Endothelial cell of umbilical vein (primary cell): ENCODE measurements around the gene HTRA1. TPM values are rescaled to one million over a fixed set of nuclear protein-coding genes. Genes with fewer than 3 reads are reported as not detected.

ENCODE experiments used
- BruUV-seq: library from RNA; stranded (reverse); fragments of 400-500 nt; replicated peaks from 2 replicates; lab custom pipeline; 2021; lab: Mats Ljungman, UMichigan
- CTCF ChIA-PET: fragments of 300-600, 350-600 bp; sonication (Branson Sonifier 250); formaldehyde crosslinking; loops from one replicate; lab custom pipeline; 2021; ENCODE audit warnings: antibody characterized with exemption, inconsistent platforms; lab: Charles Lee
- POLR2A ChIA-PET: fragments of 300-600, 350-600 bp; sonication (Branson Sonifier 250); formaldehyde crosslinking; loops from one replicate; lab custom pipeline; 2021; ENCODE audit warnings: antibody characterized with exemption, inconsistent platforms; lab: Charles Lee
- DNase-seq: peaks from one replicate; pipeline ENCODE4 v3.0.0-alpha.2; 2011; ENCODE audit warnings: low read depth, low spot score
- FAIRE-seq: peaks from 2 replicates; lab custom pipeline; 2011; peaks lifted over from hg19 to GRCh38; lab: Jason Lieb, UNC
- H2AFZ ChIP-seq: 2 replicates; pipeline ENCODE4 v1.6.0; 2012; ENCODE audit warnings: low read depth, low read length, control low read depth, inconsistent platforms
- H3K27ac ChIP-seq: 2 replicates; pipeline ENCODE4 v1.5.1; 2011; ENCODE audit warnings: low read depth, mild to moderate bottlenecking, control low read depth, low read length, moderate library complexity; ENCODE audit not compliant: insufficient read depth
- H3K27me3 ChIP-seq, 2 experiments: 2 replicates each; pipeline versions ENCODE4 v1.6.0 to v1.6.1; 2011; ENCODE audit warnings: low read length in 2 of 2, mixed read lengths in 1 of 2; ENCODE audit not compliant: control insufficient read depth in 2 of 2, insufficient read depth in 2 of 2
- H3K36me3 ChIP-seq, 2 experiments: 2 replicates in 1 of 2; 3 replicates in 1 of 2; pipeline ENCODE4 v1.5.1; 2011; ENCODE audit warnings: low read length in 2 of 2, mild to moderate bottlenecking in 1 of 2, moderate library complexity in 1 of 2; ENCODE audit not compliant: control insufficient read depth in 2 of 2, insufficient read depth in 2 of 2; ENCODE audit errors: extremely low read depth in 1 of 2
- H3K4me1 ChIP-seq: 3 replicates; pipeline ENCODE4 v1.5.1; 2011; ENCODE audit warnings: mild to moderate bottlenecking, low read length; ENCODE audit not compliant: control insufficient read depth, insufficient read depth; ENCODE audit errors: extremely low read depth
- H3K4me2 ChIP-seq: 2 replicates; pipeline ENCODE4 v1.6.1; 2011; ENCODE audit warnings: low read length, control low read depth, mixed read lengths; ENCODE audit not compliant: insufficient read depth
- H3K4me3 ChIP-seq, 3 experiments: fragments of 200-600 bp in 1 of 3; sonication (generic), shearing (Covaris generic) in 1 of 3; replicated peaks in 1 of 3; 2 replicates each; pipeline ENCODE4 v1.5.1; 2011 to 2016; ENCODE audit warnings: control low read depth in 3 of 3, low read length in 3 of 3, mild to moderate bottlenecking in 2 of 3, inconsistent platforms in 1 of 3, low read depth in 1 of 3, moderate library complexity in 1 of 3; ENCODE audit not compliant: insufficient read depth in 1 of 3
- H3K79me2 ChIP-seq: 2 replicates; pipeline ENCODE4 v1.6.0; 2012; ENCODE audit warnings: low read length, inconsistent platforms; ENCODE audit not compliant: control insufficient read depth, insufficient read depth
- H3K9ac ChIP-seq: replicated peaks from 2 replicates; pipeline ENCODE3; 2011; ENCODE audit warnings: low read length, control low read depth; ENCODE audit not compliant: insufficient read depth; ENCODE audit errors: extremely low read depth
- H3K9me1 ChIP-seq: replicated peaks from 3 replicates; pipeline ENCODE4 v1.6.0; 2011; ENCODE audit warnings: mild to moderate bottlenecking, low read length; ENCODE audit not compliant: control insufficient read depth, insufficient read depth; ENCODE audit errors: extremely low read depth
- H3K9me3 ChIP-seq: replicated peaks from 2 replicates; pipeline ENCODE4 v1.5.1; 2012; ENCODE audit warnings: low read length, inconsistent platforms; ENCODE audit not compliant: control insufficient read depth, insufficient read depth
- H4K20me1 ChIP-seq: replicated peaks from 2 replicates; pipeline ENCODE3; 2011; ENCODE audit warnings: mild to moderate bottlenecking, low read length; ENCODE audit not compliant: control insufficient read depth, insufficient read depth; ENCODE audit errors: extremely low read depth
- CTCF ChIP-seq, 2 donors: IDR thresholded peaks; 1 replicate in 1 of 2; 2 replicates in 1 of 2; pipeline ENCODE4 v1.5.1; 2011; ENCODE audit warnings: low read length in 2 of 2, mild to moderate bottlenecking in 2 of 2, moderate library complexity in 2 of 2, control low read depth in 1 of 2, inconsistent platforms in 1 of 2, low read depth in 1 of 2; ENCODE audit not compliant: insufficient read depth in 1 of 2; ENCODE audit errors: extremely low read depth in 1 of 2
- EZH2 ChIP-seq: IDR thresholded peaks from 2 replicates; pipeline ENCODE4 v1.6.1; 2012; ENCODE audit warnings: borderline replicate concordance, low read depth, mild to moderate bottlenecking, moderate library complexity, low read length, inconsistent platforms; ENCODE audit not compliant: severe bottlenecking
- FOS ChIP-seq: IDR thresholded peaks from 2 replicates; pipeline ENCODE4 v1.6.1; 2011; ENCODE audit warnings: mild to moderate bottlenecking, low read length, moderate library complexity, borderline replicate concordance; ENCODE audit not compliant: insufficient read depth
- GATA2 ChIP-seq: IDR thresholded peaks from 2 replicates; pipeline ENCODE4 v1.7.0; 2011; ENCODE audit warnings: low read depth, mild to moderate bottlenecking, moderate library complexity, mixed read lengths, low read length; ENCODE audit not compliant: insufficient read length, insufficient read depth
- JUN ChIP-seq: IDR thresholded peaks from 2 replicates; pipeline ENCODE4 v1.6.1; 2011; ENCODE audit warnings: borderline replicate concordance, low read depth; ENCODE audit not compliant: insufficient read length, insufficient read depth
- MYC ChIP-seq: IDR thresholded peaks from one replicate; pipeline ENCODE4 v1.6.1; 2011; ENCODE audit warnings: mild to moderate bottlenecking, low read depth, low read length
- POLR2A ChIP-seq: IDR thresholded peaks from 2 replicates; pipeline ENCODE4 v1.6.1; 2012; ENCODE audit warnings: low read depth, mild to moderate bottlenecking, control low read depth, low read length
- POLR2AphosphoS5 ChIP-seq: IDR thresholded peaks from 2 replicates; pipeline ENCODE4 v1.6.1; 2012; ENCODE audit warnings: low read depth, mild to moderate bottlenecking, control low read depth, low read length, moderate library complexity; ENCODE audit not compliant: insufficient read depth
- dilution Hi-C: fragments of 300-500 bp; cut with MboI; formaldehyde crosslinking; loops from one replicate; pipeline ENCODE4 v1.15.0; 2019; ENCODE audit warnings: low sequenced_read_pairs; ENCODE audit not compliant: extremely low pct_ligation_motif_present
- intact Hi-C: fragments of 100-400 bp; cut with micrococcal nuclease; formaldehyde crosslinking; loops from one replicate; pipeline ENCODE4 v1.10.0; 2022
- polyA plus RNA-seq, 4 experiments: library from polyadenylated mRNA; depleted of rRNA in 3 of 4; stranded (reverse) in 3 of 4; unstranded in 1 of 4; fragments of >200 nt; gene quantifications; 2 replicates each; pipeline versions ENCODE4 v1.2.1 to v1.2.3, GENCODE V29; 2011 to 2012; ENCODE audit warnings: missing spikeins in 1 of 4
- total RNA-seq: library from RNA; stranded (reverse); gene quantifications from 2 replicates; pipeline ENCODE4 v1.2.3, GENCODE V29; 2021
- TF ChIP-seq, protein P1 (sequence below): IDR thresholded peaks from 2 replicates; pipeline ENCODE4 v1.6.1; 2011; ENCODE audit not compliant: insufficient read depth, insufficient read length

HTRA1 gene
- total and polyA plus RNA-seq, 2 donors (not counting 3 experiments of a cell fraction or from before 2014, with no cell fraction given): 192 to 270 TPM

DNA sequence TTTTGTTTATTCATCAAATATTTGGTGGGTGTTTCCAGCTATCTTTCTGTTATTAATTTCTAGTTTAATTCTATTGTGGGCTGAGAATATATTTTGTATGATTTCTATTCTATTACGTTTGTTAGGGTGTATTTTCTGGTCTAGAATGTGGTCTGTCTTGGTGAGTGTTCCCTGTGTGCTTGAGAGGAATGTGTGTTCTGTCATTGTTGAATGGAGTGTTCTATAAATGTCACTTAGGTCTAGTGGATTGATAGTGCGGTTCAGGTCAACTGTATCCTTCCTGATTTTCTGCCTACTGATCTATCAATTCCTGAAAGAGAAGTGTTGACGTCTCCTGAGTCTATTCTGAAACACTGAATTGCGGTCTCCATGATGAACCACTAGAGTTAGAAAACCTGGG is 8.5 kb downstream of the HTRA1 start:
- Histone ChIP-seq H3K9me3 (no peaks in the 10 kb centered on the region), H3K9me1 (no peaks in the 10 kb centered on the region), H3K79me2 (peaks cover 12% of the 10 kb centered on the region), H3K36me3 (no peaks in the 10 kb centered on the region), H3K27ac (no peak overlapping the region), H2AFZ (no peak overlapping the region), H3K4me2 (no peak overlapping the region), H3K9ac (no peak overlapping the region), H4K20me1 (no peaks in the 10 kb centered on the region), H3K4me3 (no peak overlapping the region), H3K4me1 (peaks cover 34% of the 10 kb centered on the region), H3K27me3 (no peaks in the 10 kb centered on the region)
- no peak for FAIRE-seq
- POLR2A ChIA-PET: no interaction called here
- TF ChIP-seq, protein P1, sequence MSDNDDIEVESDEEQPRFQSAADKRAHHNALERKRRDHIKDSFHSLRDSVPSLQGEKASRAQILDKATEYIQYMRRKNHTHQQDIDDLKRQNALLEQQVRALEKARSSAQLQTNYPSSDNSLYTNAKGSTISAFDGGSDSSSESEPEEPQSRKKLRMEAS: no peak
- TF ChIP-seq FOS: no peak
- no peak for TF ChIP-seq JUN
- no peak for TF ChIP-seq MYC
- no peak for TF ChIP-seq GATA2
- no peak for TF ChIP-seq EZH2
- no peak for TF ChIP-seq POLR2AphosphoS5
- TF ChIP-seq CTCF (IDR thresholded peaks at IDR 0.05; ENCODE audit: extremely low read depth in 1 of 2, insufficient read depth in 1 of 2, low read depth in 1 of 2, low read length in 2 of 2): no peak
- no peak for TF ChIP-seq POLR2A
- intact Hi-C loops: loop anchor here (10.0 kb wide), 1 partner anchor 1945 kb away; the partner anchor contains the start of gene OAT
- dilution Hi-C loops: no loop called here
- no TSS peak for BruUV-seq
- CTCF ChIA-PET: interaction anchor here (1.0 to 1.7 kb wide), 8 partner anchors 9 to 190 kb away, joined by 3 to 19 read pairs (median 4); no protein-coding TSS in a partner anchor
- no peak for DNase-seq
